Measurements from ENCODE around the gene FAM20C.
A peak's percentile ranks its signal among the peaks of the same experiment; 100 is the strongest.

FAM20C gene

DNA sequence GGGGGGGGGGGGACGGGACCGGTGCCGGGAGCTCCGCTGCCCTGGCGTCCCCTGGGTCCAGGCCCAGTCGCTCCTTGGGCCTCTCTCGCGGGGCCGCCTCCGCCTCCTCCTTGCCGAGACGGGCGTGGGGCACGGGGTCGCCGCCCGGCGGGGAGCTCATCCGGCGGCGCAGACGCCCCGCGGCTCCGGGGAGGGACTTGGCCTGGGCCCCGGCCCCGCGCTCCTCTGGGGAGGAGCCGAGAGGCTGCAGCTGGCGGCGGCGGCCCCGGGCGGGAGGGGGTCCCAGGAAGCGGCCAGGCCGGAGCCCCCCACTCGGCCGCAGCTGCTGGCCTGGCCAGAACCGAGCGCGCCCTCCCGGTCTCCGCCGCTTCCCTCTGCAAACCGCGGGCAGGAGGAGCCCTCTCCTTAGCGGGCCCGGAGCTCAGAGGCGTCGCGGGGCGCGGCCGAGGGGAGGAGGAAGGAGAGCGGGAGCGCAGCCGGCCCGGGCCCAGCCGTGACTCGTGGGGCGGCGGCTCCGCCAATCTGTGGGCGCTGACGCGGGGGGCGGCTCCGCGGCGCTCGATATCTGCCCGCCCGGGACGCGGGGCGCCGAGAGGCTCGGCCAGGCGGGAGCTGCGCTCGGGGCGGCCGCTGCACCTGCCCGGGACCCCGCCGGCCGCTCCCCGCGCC, at the start of gene FAM20C:
Gene FAM20C (plus strand): TSS at position 591 of the 669 bp plus-strand sequence. CDS start 629 bp downstream, outside the sequence.
- peak; percentile 11 to 13 for DNase-seq (ENCODE audit: extremely low read depth in 1 of 2, low read depth in 1 of 2)

DNA sequence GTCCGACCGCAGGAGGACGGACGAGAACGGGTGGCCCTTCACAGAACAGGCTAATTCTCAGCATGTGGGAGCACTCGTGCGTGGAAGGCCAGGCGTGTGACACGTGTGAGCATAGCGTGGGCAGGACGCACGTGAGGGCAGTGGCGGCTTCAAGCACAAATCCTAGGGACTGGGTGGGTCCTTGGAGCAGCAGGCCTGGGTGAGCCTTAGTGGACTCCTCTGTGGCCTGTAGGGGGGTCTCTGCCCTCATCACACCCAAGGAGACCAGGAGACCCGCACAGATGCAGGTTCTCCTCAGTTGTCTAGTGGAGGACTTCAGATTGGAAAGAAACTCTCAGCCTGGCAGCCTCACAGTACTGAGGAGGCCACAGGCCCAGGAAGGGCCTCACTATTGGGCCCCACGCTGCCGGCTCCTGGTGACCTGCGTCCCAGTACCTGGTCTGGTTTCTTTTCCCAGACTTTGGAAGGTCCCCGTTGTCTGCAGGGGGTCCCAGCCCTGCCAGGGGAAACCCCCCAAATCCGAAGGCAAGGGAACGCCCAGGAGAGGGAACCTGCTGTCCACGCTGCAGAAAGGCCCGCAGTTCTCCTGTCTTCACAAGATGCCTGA, 49.1 kb upstream of the FAM20C start:
- DNase-seq (ENCODE audit: extremely low read depth in 1 of 2, low read depth in 1 of 2) = no peak

DNA sequence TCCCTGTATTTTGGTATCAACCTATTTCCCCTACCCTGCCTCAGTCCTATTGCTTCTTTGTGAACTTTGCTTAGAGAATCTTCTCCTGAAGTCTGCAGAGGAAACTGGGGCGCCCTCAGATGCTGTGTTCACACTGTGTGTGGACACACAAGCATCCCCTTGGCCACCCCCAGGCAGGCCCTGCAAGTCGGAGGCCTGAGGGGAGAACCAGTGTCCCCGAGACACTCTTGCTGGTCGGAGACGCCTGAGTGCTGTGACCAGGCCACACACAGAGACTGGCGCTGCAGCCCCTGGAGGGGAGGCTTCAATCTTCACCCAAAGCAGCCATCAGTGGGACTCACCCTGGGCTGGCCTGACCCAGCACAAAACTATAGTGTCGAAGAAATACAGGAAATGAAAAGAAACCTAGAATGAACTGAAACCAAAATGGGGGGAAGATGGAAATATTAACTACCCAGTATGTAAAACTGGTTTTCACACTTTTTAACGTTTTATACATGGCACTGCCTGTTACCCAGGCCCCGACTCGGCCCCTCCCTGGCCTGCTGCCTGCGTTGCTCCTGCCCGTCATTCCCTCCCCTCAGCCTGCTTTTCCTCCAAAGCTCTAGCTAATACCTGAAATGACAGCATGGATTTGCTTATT, 48.4 kb upstream of the FAM20C start:
- no peak for DNase-seq (ENCODE audit: extremely low read depth in 1 of 2, low read depth in 1 of 2)

DNA sequence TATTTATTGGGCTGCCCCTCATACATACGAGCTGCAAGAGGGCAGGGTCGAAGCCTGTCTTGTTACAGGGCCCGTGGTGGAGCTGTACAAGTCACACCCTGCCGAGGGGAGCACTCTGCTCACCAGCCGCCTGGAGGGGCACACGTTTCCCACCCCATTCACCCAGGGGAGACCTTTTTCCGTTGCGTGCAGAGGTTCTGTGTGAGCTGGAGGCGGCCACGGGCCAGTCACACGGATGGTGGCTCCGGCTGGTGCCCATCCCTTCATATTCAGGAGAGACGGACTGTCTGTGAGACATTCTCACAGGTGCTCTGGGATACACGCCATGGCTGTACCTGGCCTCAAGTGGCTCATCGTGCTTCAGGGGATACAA, 47.9 kb upstream of the FAM20C start:
- no peak for DNase-seq (ENCODE audit: extremely low read depth in 1 of 2, low read depth in 1 of 2)

DNA sequence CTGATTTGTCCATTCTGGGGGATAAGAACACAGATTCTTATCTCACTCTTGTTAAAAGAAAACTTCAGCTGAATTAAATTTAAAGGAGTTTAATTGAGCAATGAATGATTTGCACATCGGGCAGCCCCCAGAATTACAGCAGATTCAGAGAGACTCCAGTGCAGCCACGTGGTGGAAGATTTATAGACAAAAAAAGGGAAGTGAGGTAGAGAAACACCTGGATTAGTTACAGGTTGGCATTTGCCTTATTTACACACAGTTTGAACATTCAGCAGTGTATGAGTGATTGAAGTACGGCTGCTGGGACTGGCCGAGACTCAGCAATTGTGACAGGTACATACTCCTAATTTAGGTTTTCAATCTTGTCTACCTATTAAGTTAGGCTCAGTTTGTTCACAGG, 46.5 kb upstream of the FAM20C start:
- no peak for DNase-seq (ENCODE audit: extremely low read depth in 1 of 2, low read depth in 1 of 2)

DNA sequence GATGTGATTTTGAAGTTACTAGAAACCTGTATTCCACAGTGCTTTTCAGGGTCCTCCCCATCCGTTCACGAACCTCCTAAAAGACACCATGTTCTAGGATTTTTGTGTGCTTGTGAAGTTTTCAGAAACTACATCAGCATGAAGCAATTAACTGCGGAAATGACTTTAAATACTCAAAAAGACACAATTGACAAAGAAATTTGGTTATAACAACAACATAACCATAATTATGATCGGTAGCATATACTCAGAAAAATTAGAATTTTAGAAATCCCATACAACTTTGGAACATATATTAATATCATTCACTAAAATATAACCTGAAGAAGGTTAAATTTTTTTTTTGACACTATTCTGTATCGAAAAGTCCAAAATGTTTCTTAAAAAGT, 43.8 kb upstream of the FAM20C start:
- DNase-seq (ENCODE audit: extremely low read depth in 1 of 2, low read depth in 1 of 2) = no peak

DNA sequence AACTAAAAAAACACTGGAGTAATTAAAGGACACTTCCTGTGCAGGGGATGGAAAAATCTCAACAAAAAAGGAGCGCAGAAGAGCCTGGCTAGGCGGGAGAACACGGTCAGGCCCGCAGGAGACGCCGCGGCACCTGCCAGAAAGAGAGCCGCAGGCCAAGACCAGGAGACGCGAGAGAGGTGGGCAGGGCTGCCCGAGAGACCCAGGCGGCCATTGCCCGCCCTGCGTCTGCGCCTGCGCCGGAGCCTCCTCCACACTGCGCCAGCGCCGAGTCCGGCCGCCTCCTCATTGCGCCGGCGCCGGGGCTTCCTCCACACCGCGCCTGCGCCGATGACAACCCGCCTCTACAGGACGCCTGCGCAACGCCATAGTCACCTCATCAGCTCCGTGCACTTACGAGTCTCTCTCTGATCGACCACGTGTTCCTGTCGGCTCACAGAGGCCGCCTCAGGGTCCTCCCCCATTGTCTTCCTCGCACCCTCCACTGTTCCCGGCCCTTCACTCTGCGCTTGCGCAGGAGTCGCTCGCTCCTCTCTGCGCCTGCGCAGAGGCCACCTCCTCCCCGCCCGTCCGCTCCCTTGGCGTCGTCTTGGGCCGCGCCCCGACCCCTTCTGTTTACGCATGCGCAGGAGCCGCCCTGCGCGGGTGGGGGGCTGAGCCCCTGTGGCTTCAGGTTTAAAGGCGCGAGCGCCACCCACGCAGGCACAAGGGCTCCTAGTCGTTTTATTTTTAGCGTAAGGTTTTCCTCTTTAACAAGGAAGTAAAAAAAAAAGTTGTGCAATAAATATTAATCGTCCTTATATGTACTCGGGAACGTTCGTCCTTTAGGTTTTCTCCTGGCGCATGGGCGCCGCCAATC, 43.2 kb upstream of the FAM20C start:
- DNase-seq (ENCODE audit: extremely low read depth in 1 of 2, low read depth in 1 of 2) = peak; percentile 94 to 95

DNA sequence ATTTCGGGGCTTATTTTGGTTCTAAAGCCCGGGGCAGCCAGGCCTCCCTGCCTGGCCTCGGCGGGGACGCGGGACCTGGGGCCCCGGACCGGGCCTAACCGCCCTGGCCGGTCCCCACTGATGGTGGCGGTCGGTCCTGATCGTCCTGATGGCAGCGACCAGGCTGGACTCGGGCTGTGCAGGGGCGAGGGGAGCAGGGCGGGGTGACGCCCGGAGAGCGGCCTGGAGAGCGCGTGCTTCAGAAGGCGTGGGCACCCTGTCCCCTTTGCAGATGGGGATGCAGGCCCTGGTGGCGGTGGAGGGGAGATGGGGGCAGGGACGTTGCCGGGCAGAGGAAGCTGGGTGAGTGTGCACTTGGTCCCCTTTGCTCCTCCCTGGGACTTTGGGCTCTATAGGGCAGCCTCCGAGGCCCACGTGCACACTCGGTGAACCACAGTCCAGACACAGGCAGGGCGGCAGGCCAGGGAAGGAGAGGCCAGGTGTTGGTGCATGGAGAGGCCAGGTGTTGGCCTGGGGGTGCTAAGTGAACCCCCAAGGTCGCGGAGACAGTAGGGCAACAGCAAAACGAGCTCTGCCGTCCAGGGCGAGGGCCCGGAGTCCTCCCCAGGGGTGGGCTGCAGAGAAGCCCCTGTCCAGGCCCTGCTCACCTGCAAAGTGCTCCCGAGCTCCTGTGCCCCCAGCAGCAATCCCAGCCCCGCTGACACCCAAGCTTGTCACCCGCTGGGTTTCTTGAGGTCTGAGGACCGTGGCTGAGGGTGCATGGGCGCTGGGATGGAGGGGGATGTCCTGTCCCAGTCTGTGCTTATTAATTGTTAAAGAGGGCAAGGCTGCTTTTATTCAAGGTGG, 42.4 kb upstream of the FAM20C start:
- DNase-seq (ENCODE audit: extremely low read depth in 1 of 2, low read depth in 1 of 2) = peak; percentile 18 to 19

DNA sequence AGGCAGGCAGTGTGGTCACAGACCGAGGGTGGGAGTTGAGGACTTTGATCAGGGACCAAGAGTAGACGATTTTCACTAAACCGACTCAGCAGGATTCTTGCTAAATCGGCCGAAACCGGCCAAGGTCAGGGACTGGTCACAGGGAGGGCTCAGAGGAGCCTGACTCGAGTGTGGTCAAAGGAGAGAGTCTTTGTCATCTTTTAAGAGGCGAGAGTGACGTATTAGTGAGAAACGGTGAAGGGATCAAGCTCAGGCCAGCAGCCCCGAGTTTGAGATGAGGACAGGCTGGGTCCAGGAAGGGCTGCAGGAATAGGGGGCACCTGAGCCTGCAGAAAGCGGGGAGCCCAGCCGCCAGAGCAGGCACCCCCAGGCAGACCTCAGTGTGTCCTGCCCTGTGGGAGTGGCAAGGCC, 41.6 kb upstream of the FAM20C start:
- no peak for DNase-seq (ENCODE audit: extremely low read depth in 1 of 2, low read depth in 1 of 2)

DNA sequence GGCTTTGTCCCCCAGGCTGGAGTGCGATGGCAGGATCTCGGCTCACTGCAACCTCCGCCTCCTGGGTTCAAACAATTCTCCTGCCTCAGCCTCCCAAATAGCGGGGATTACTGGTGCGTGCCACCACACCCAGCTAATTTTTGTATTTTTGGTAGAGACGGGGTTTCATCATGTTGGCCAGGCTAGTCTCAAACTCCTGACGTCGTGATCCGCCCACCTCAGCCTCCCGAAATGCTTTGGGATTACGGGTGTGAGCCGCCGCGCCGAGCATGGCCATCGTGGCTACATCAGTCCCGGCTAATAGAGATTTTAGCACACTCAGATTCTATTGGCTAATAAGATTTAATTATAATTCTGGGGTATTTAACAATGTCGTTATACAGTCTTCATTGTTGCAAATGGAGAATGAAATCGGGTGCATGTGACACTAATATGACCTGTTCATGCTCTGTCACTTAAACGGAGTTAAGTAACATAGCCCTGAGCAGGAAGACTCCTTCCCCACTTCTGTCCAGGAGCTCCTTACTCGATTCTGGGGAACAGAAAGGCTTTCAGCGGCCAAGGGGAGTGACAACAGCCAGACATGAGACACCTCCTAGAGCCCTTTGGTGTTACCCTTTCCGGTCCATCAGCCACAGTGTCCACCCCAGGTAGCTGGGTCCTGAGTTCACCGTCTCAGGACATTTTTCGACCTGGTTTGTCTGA, 40.9 kb upstream of the FAM20C start:
- DNase-seq (ENCODE audit: extremely low read depth in 1 of 2, low read depth in 1 of 2) = no peak

DNA sequence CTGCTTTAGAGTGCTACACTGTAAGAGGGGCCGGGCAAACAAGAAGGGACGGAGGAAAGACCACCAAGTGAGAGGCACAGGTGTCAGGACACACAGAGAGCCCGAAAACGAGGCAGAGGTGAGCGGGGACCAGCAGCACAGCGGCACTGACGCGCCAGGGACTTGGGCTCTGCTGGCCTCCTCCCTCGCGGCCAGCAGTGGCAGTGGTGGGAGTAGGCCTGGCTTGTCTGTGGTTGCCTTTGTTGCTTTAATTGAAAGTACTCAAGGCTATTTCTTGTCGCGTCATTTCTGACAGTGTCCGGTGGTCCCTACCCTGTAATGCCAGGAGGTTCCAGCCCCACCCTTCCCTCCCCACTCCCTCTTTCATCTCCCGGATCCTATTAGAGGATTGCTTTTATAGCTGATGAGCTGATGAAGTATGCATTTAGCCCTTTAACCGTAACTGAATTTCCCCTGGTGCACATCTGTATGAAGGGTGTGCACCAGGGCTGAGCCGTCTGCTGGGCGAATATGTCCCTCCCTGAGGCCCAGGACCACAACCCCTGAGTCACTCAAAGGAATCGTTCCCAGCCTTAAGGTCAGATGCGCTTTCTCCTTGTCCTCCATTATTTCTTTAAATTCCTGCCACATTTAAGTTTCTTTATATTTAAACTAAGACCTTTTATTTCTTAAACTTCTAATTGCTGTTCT, 39.5 kb upstream of the FAM20C start:
- DNase-seq (ENCODE audit: extremely low read depth in 1 of 2, low read depth in 1 of 2) = no peak

DNA sequence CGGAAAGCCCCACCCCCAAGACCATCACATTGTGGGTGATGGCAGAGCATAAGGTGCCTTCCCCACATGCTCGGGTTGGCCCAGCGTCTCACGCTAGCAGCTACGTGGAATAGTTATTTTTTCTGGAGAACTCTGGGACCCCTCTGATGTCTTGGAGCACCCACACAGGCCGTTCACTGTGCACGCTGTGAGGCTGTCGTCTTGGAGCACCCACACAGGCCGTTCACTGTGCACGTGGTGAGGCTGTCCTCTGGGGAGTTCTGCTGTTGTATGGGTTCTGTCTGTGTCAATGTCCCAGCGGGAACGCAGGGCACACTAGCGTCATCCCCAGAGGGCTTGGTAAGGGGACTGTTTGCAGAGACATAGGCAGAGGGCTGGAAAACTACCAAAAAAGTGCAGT, 38.8 kb upstream of the FAM20C start:
- DNase-seq (ENCODE audit: extremely low read depth in 1 of 2, low read depth in 1 of 2) = no peak

DNA sequence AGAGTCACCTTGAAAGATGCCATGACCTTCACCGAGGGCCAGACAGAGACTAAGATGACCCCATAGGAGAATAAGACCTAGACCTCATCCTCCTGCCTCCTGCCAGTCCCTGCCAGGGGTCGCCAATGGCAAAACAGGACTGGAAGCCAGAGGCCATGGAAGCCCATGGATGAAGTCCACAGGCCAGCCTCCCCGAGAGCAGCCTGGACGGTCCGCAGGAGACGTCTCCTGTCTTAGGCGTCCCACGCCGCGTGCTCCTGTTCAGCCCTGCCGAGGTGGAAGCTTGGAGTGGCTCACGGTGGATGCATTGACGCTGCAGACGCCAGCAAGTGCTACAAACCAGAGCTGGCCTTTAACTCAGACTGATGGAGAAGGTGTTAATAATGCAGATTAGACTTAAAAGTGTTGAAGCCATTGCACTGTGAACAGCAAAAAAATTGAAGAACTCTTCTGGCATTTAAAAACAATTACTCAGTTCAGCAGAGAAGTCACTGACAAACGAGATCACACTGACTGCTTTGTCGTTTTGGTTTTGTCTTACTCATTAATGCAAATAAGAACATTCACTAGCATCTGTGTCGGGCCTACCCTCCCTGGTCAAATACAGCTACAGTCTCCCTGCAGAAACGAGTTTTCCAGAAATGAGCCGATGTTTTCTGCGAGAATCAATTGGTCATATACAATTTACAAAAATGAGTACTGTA, 38.1 kb upstream of the FAM20C start:
- no peak for DNase-seq (ENCODE audit: extremely low read depth in 1 of 2, low read depth in 1 of 2)

DNA sequence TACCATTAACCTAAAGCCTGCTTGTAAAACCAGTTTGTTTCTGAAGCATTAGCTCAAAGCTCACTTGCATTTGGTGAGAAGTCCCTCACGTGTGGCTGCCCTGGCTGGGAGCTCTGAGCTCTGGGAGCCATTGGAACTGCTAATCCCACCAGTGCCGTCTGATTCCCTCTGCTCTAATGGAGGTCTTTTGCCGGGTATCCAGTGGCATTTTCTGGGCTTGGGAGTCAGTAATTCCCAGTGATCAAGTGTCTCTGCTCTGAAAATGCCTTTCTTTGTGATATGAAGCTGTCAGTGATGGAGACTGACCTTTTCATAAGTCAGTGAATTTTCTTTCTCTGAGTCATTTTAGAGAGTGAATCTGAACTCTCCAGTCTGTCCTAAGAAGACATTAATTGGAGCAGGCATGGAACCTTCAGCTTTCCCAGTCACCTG, 36.9 kb upstream of the FAM20C start:
- DNase-seq (ENCODE audit: extremely low read depth in 1 of 2, low read depth in 1 of 2) = no peak

DNA sequence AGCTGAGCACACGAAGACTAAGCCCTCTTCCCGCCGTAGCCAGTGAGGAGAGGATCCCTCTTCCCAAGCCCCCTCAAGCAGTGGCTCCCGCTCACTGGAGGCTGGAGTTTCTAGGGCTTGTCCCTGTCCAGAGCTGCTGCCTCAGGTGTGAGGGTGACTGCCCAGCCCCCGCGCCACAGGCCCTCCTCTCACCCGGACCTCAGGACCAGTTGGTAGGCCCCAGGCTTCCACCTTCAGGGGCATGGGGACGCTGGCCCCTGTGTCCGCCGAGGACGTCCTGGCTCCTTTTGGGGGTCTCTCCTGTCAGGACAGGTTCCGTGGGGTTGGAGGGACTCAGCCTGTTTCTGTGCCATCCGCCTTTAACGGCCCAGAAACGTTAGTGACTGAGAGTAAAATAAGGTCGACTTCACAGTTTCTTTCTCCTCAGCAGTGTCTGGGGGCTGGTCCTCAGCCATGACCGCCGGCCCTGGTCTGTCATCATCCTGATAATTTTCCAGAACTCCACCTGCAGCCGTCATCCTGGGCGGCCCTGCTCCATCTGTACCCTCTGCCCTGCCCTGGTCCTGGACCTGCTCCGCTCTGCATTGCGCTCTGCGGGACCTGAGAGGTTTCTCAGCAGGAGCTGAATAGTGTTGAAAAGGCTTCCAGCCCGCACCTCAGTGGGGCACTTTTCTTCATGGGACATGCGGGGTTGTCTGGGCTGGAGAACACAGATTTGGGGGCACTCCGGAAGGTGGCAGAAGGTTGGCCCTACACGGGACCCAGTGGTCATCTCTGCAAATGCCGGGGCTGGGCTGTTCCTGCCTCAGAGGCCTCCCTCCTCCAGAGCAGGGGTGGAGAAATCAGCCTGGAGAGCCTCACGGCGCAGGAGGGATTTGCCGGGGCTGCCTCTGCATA, 36.0 kb upstream of the FAM20C start:
- no peak for DNase-seq (ENCODE audit: extremely low read depth in 1 of 2, low read depth in 1 of 2)

DNA sequence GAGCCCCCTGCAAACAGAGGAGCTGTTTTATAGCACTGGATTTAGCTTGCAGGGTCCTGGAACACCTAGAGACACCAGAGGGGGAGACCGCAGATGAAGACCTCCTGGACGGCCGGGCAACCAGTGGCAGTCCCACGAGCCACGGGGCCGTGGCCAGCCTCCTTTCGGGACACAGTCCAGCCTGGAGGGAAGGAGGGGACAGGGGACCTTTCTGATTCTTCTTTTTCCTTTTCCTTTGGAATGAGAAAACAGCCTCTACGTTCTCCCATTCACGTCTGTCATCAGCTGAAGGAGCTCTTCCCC, 35.4 kb upstream of the FAM20C start:
- no peak for DNase-seq (ENCODE audit: extremely low read depth in 1 of 2, low read depth in 1 of 2)

DNA sequence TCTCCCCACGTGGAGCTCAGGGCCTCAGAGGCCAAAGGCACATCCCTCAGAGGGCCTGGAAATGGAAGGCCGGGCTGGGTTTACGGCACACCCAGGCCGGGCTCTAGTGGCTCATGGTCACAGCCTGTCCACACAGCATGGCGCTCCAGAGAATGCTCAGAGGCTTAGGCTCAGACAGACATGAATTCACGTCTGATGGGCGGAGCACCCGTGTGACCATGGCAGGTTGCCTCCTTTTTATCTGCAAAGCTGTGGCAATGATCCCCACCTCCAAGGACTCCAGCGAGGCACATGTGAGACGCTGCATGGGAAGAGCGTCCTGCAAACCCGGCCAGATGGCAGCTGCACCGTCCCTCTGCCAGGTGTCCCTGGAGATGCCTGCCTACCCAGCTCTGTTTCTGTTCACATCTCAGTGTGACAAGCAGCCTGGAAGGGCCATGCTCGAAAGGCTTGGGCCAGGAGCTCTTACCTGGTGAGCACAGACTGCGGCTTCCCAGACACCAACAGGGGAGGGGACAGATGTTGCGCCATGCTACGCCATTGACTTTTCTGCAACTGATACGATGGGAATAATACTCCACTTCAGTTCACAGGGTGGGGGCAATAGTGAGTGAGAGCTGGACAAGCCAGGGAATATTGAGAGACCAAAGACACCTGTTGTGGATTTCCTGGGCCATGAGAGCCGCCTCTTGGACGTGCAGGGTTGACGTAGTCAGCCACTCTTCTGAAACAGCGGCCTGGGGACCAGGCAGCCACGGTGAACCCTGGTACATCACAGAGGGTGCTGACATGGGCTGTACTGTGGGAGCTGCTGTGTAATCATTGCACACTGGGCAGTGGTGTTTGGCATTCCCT, 34.4 kb upstream of the FAM20C start:
- DNase-seq (ENCODE audit: extremely low read depth in 1 of 2, low read depth in 1 of 2) = no peak

Data from stimulated activated CD8-positive, alpha-beta memory T cell treated with anti-CD3 and anti-CD28 coated beads, Interleukin-7, amount 100 ng/mL, for 48 hours (primary cell).